Liver (tissue), 9 donors: Measurements from ENCODE around the gene GDPD5. TPM values are rescaled to one million over a fixed set of nuclear protein-coding genes. Genes with fewer than 3 reads are reported as not detected.

Source experiments
- DNase-seq: peaks from one replicate; pipeline ENCODE4 v3.0.0-alpha.2; 2017; ENCODE audit warnings: low spot score
- H3K27ac ChIP-seq, 2 donors: one replicate each; pipeline ENCODE4 v1.7.0; 2013; ENCODE audit warnings: inconsistent platforms in 2 of 2, low read length in 2 of 2, control low read depth in 1 of 2, low read depth in 1 of 2, mild to moderate bottlenecking in 1 of 2
- H3K27me3 ChIP-seq, 4 donors: one replicate each; pipeline versions ENCODE4 v1.6.1 to v1.7.0; 2013; ENCODE audit warnings: low read length in 3 of 4, inconsistent platforms in 1 of 4, mild to moderate bottlenecking in 1 of 4, moderate library complexity in 1 of 4; ENCODE audit not compliant: control insufficient read depth in 4 of 4, insufficient read depth in 4 of 4
- H3K36me3 ChIP-seq, 4 donors: one replicate each; pipeline versions ENCODE4 v1.6.1 to v1.7.0; 2013; ENCODE audit warnings: low read length in 3 of 4, mild to moderate bottlenecking in 3 of 4, low read depth in 1 of 4, moderate library complexity in 1 of 4; ENCODE audit not compliant: control insufficient read depth in 4 of 4, insufficient read depth in 3 of 4
- H3K4me1 ChIP-seq, 4 donors: one replicate each; pipeline versions ENCODE4 v1.6.1 to v1.7.0; 2013; ENCODE audit warnings: low read length in 3 of 4, mild to moderate bottlenecking in 3 of 4, moderate library complexity in 1 of 4; ENCODE audit not compliant: control insufficient read depth in 4 of 4, insufficient read depth in 4 of 4
- H3K4me3 ChIP-seq, 3 donors: one replicate each; pipeline versions ENCODE4 v1.6.1 to v1.7.0; 2013; ENCODE audit warnings: low read length in 3 of 3, control low read depth in 1 of 3, low read depth in 1 of 3, mild to moderate bottlenecking in 1 of 3
- H3K9ac ChIP-seq, 2 donors: one replicate each; pipeline ENCODE4 v1.7.0; 2013; ENCODE audit warnings: low read length in 2 of 2, mild to moderate bottlenecking in 2 of 2, moderate library complexity in 2 of 2, control low read depth in 1 of 2, low read depth in 1 of 2
- H3K9me3 ChIP-seq, 4 donors: one replicate each; pipeline versions ENCODE4 v1.6.1 to v1.7.0; 2013; ENCODE audit warnings: low read length in 3 of 4; ENCODE audit not compliant: control insufficient read depth in 4 of 4
- EGR1 ChIP-seq, 2 donors: IDR thresholded peaks; 2 replicates each; pipeline ENCODE4 v1.6.1; 2016 to 2018; ENCODE audit warnings: antibody characterized with exemption in 2 of 2, low read depth in 2 of 2
- HNF4A ChIP-seq, 2 donors: conservative IDR thresholded peaks; 2 replicates each; pipeline ENCODE4 v1.6.1; 2016; ENCODE audit warnings: antibody characterized with exemption in 2 of 2, mild to moderate bottlenecking in 2 of 2
- HNF4G ChIP-seq: IDR thresholded peaks from 2 replicates; pipeline ENCODE4 v1.6.1; 2016; ENCODE audit warnings: antibody characterized with exemption
- NR2F2 ChIP-seq: IDR thresholded peaks from 2 replicates; pipeline ENCODE4 v1.6.1; 2016; ENCODE audit warnings: antibody characterized with exemption
- RXRA ChIP-seq, 2 donors: IDR thresholded peaks; 2 replicates each; pipeline ENCODE4 v1.6.1; 2017 to 2018; ENCODE audit warnings: antibody characterized with exemption in 2 of 2, mild to moderate bottlenecking in 1 of 2
- SP1 ChIP-seq: IDR thresholded peaks from 2 replicates; pipeline ENCODE4 v1.6.1; 2018; ENCODE audit warnings: antibody characterized with exemption, mild to moderate bottlenecking
- TAF1 ChIP-seq: conservative IDR thresholded peaks from 2 replicates; pipeline ENCODE4 v1.6.1; 2016; ENCODE audit warnings: antibody characterized with exemption, mild to moderate bottlenecking
- WGBS: extraction: QIAGEN DNeasy Blood & Tissue Kit; methylation state at CpG from one replicate; pipeline ENCODE4 v1.1.7; 2013; 5-methylcytosine and 5-hydroxymethylcytosine counted together
- polyA plus RNA-seq, 2 donors: library from polyadenylated mRNA; stranded (reverse) in 1 of 2; unstranded in 1 of 2; fragments of 200-250 nt in 1 of 2; fragments of >200 nt in 1 of 2; fragmentation: Nextera tagmentation in 1 of 2; extraction: Ambion mirVana in 1 of 2; gene quantifications; one replicate each; pipeline versions ENCODE4 v1.2.1 to v1.2.3, GENCODE V29; 2013 to 2015
- total RNA-seq, 2 donors: library from RNA; depleted of rRNA; stranded (reverse); fragments of >200 nt; gene quantifications; one replicate each; pipeline ENCODE4 v1.2.3, GENCODE V29; 2014
- TF ChIP-seq, protein P1 (sequence below): fragments of 150-350 bp; IDR thresholded peaks from 2 replicates; pipeline ENCODE4 v1.5.1; 2017; ENCODE audit warnings: improper control_type of control experiment, low read depth, low read length; ENCODE audit not compliant: missing input control
- TF ChIP-seq, protein P2 (sequence below): IDR thresholded peaks from 2 replicates; pipeline ENCODE4 v1.6.1; 2016; ENCODE audit warnings: antibody characterized with exemption
- donor health status: healthy.
- donor health status: healthy.
- donor health status: healthy.
- donor health status: healthy.
- donor health status: healthy.

GDPD5 gene
- total and polyA plus RNA-seq, 4 donors, result 3.0 to 22.8 (median 4.2) TPM

DNA sequence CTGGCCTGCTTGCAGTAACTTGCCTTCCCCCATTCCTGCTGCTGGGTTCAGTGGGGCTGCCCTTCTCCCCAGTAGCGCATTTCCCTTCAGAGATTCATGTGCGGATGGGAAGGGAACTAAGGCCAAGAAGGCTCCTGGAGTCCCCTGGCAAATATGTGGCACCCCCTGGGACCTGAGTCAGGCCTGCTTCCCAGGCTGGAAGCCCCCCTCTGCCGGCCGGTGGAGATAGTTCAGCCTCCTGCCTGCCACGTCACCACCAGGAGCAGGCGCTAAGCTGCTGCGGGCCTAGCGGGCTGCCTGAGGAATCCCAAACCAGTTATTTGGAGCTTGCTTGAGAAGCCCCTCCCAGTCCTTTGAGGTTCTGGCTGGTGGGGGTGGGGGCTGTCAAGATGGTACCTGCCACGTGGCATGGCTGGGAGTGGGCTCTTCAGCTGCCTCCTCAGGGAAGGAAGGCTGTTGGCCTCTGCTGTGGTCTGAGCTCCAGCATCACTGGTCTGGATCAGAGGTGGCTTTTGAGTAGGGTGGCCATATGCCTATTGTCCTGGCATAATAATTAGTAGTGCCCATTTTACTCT, 38.3 kb upstream of the GDPD5 start:
- Histone ChIP-seq H3K27me3 (no peaks in the 10 kb centered on the region), H3K4me1 (peaks cover 15 to 38% (median 25%) of the 10 kb centered on the region in 4 donors), H3K4me3 (peak overlapping the region in 2 of 3 donors; percentile 80 to 87), H3K9me3 (no peaks in the 10 kb centered on the region), H3K36me3 (peaks cover 8 to 28% (median 13%) of the 10 kb centered on the region in 4 donors), H3K27ac (peak overlapping the region; percentile 89 to 98), H3K9ac (peak overlapping the region; percentile 48 to 91)
- WGBS, result 68% methylated on average over 9 of the region's 9 CpGs
- TF ChIP-seq, protein P1, sequence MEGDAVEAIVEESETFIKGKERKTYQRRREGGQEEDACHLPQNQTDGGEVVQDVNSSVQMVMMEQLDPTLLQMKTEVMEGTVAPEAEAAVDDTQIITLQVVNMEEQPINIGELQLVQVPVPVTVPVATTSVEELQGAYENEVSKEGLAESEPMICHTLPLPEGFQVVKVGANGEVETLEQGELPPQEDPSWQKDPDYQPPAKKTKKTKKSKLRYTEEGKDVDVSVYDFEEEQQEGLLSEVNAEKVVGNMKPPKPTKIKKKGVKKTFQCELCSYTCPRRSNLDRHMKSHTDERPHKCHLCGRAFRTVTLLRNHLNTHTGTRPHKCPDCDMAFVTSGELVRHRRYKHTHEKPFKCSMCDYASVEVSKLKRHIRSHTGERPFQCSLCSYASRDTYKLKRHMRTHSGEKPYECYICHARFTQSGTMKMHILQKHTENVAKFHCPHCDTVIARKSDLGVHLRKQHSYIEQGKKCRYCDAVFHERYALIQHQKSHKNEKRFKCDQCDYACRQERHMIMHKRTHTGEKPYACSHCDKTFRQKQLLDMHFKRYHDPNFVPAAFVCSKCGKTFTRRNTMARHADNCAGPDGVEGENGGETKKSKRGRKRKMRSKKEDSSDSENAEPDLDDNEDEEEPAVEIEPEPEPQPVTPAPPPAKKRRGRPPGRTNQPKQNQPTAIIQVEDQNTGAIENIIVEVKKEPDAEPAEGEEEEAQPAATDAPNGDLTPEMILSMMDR, result peak; percentile 18
- TF ChIP-seq SP1, result no peak
- no peak for DNase-seq

GRCh38 chr11:75563501-75563977, 37.8 kb upstream of the GDPD5 start:
- no peak for TF ChIP-seq RXRA (IDR thresholded peaks at IDR 0.05)
- TF ChIP-seq HNF4G, result no peak
- TF ChIP-seq HNF4A (conservative IDR thresholded peaks at IDR 0.05), result no peak
- TF ChIP-seq TAF1, result no peak
- TF ChIP-seq, protein P2, sequence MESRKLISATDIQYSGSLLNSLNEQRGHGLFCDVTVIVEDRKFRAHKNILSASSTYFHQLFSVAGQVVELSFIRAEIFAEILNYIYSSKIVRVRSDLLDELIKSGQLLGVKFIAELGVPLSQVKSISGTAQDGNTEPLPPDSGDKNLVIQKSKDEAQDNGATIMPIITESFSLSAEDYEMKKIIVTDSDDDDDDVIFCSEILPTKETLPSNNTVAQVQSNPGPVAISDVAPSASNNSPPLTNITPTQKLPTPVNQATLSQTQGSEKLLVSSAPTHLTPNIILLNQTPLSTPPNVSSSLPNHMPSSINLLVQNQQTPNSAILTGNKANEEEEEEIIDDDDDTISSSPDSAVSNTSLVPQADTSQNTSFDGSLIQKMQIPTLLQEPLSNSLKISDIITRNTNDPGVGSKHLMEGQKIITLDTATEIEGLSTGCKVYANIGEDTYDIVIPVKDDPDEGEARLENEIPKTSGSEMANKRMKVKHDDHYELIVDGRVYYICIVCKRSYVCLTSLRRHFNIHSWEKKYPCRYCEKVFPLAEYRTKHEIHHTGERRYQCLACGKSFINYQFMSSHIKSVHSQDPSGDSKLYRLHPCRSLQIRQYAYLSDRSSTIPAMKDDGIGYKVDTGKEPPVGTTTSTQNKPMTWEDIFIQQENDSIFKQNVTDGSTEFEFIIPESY, result no peak
- Histone ChIP-seq H3K9ac (peak overlapping the region; percentile 48 to 91), H3K9me3 (no peaks in the 10 kb centered on the region), H3K27me3 (no peaks in the 10 kb centered on the region), H3K27ac (peak overlapping the region; percentile 89 to 98), H3K36me3 (peaks cover 3 to 23% (median 8%) of the 10 kb centered on the region in 4 donors), H3K4me1 (peaks cover 15 to 38% (median 25%) of the 10 kb centered on the region in 4 donors), H3K4me3 (peak overlapping the region; percentile 57 to 87 (median 80))
- DNase-seq, result no peak
- WGBS, result 51% methylated on average over 5 of the region's 5 CpGs

- H3K9ac ChIP-seq, result peak overlapping the region; percentile 91 to 92
- H3K27me3 ChIP-seq, result no peaks in the 10 kb centered on the region
- H3K4me3 ChIP-seq, result peak overlapping the region; percentile 57 to 87 (median 80)
- 6% methylated on average over 16 of the region's 16 CpGs for WGBS
- H3K27ac ChIP-seq, result peak overlapping the region; percentile 89 to 98
- H3K36me3 ChIP-seq, result peaks cover 0 to 17% (median 3%) of the 10 kb centered on the region in 4 donors
- no peak for DNase-seq
- H3K9me3 ChIP-seq, result no peaks in the 10 kb centered on the region
- H3K4me1 ChIP-seq, result peaks cover 15 to 38% (median 25%) of the 10 kb centered on the region in 4 donors
- TF ChIP-seq SP1, result no peak
- TF ChIP-seq, protein P1, result no peak
- TF ChIP-seq HNF4G, result no peak
- TF ChIP-seq NR2F2, result no peak
- no peak for TF ChIP-seq HNF4A (conservative IDR thresholded peaks at IDR 0.05)
- no peak for TF ChIP-seq EGR1 (IDR thresholded peaks at IDR 0.05; ENCODE audit: low read depth in 2 of 2)
Measured at GRCh38 chr11:75562836-75563484, 37.2 kb upstream of the GDPD5 start.
